ENCODE data around the gene RASAL2. TPM values are rescaled to one million over a fixed set of nuclear protein-coding genes. Genes with fewer than 3 reads are reported as not detected.
A peak's percentile ranks its signal among the peaks of the same experiment; 100 is the strongest.

RASAL2 gene
- total RNA-seq, 2 donors from 2014 or later = 9.9 to 20.4 TPM

- intact Hi-C loops (cut with DNase I) = no loop called here
- no peaks in the 10 kb centered on the region for H3K36me3 ChIP-seq (replicated peaks in 1 of 2; ENCODE audit: insufficient read depth in 1 of 2, low read depth in 2 of 2)
- WGBS, 2 donors = 26 to 38% methylated on average over 9 of the region's 9 CpGs
- DNase-seq (peak; percentile 49 to 70 (median 60)), ATAC-seq (peak; percentile 77)
- peak overlapping the region in 3 of 4 donors; percentile 26 to 70 (median 65) for H3K27ac ChIP-seq
- no peak for TF ChIP-seq POLR2A (IDR thresholded peaks at IDR 0.05)
- TF ChIP-seq, protein P1, sequence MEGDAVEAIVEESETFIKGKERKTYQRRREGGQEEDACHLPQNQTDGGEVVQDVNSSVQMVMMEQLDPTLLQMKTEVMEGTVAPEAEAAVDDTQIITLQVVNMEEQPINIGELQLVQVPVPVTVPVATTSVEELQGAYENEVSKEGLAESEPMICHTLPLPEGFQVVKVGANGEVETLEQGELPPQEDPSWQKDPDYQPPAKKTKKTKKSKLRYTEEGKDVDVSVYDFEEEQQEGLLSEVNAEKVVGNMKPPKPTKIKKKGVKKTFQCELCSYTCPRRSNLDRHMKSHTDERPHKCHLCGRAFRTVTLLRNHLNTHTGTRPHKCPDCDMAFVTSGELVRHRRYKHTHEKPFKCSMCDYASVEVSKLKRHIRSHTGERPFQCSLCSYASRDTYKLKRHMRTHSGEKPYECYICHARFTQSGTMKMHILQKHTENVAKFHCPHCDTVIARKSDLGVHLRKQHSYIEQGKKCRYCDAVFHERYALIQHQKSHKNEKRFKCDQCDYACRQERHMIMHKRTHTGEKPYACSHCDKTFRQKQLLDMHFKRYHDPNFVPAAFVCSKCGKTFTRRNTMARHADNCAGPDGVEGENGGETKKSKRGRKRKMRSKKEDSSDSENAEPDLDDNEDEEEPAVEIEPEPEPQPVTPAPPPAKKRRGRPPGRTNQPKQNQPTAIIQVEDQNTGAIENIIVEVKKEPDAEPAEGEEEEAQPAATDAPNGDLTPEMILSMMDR (IDR thresholded peaks at IDR 0.05) = no peak
- no peaks in the 10 kb centered on the region for H3K9me3 ChIP-seq
- peaks cover 21% of the 10 kb centered on the region for H3K4me1 ChIP-seq
- no peak overlapping the region for H3K4me3 ChIP-seq
- no peaks in the 10 kb centered on the region for H3K27me3 ChIP-seq
These were observed 32.9 kb upstream of the RASAL2 start for GRCh38 chr1:178060789-178061556.

GRCh38 chr1:178061620-178062019, 32.3 kb upstream of the RASAL2 start:
- Histone ChIP-seq H3K4me1 (peaks cover 21% of the 10 kb centered on the region), H3K36me3 (replicated peaks in 1 of 2; ENCODE audit: insufficient read depth in 1 of 2, low read depth in 2 of 2) (no peaks in the 10 kb centered on the region), H3K27ac (peak overlapping the region in 3 of 4 donors; percentile 26 to 70 (median 65)), H3K9me3 (no peaks in the 10 kb centered on the region), H3K4me3 (no peak overlapping the region), H3K27me3 (no peaks in the 10 kb centered on the region)
- intact Hi-C loops (cut with DNase I) = no loop called here
- no peak for DNase-seq
- 38 to 39% methylated on average over 1 of the region's 1 CpG for WGBS, 2 donors
- TF ChIP-seq, protein P1 (IDR thresholded peaks at IDR 0.05) = no peak
- TF ChIP-seq POLR2A (IDR thresholded peaks at IDR 0.05) = no peak
- ATAC-seq = no peak

DNA sequence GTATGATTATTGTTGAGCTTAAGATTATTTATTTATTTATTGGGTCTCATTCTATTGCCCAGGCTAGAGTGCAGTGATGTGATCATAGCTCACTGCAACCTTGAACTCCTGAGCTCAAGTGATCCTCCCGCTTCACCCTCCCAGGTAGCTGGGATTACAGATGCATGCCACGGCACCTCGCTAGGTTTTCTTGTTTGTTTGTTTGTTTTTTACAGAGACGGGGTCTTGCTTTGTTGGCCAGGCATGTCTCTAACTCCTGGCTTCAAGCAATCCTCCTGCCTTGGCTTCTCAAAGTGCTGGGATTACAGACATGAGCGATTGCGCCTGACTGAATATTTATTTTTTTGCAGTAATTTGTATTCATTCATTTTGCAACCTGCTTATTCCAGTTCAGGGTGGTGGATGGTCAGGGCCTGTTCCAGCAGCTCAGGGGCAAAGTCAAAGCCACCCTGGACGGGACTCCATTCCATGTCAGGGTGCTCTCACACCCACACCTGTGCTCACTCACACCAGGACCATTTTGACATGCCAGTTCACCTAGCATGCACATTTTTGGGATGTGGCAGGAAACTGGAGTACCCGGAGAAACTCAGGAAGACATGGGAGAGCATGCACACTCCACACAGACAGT, 29.6 kb upstream of the RASAL2 start:
- DNase-seq (no peak), ATAC-seq (no peak)
- intact Hi-C loops (cut with DNase I) = no loop called here
- Histone ChIP-seq H3K36me3 (replicated peaks in 1 of 2; ENCODE audit: insufficient read depth in 1 of 2, low read depth in 2 of 2) (no peaks in the 10 kb centered on the region), H3K4me1 (peaks cover 21% of the 10 kb centered on the region), H3K27me3 (no peaks in the 10 kb centered on the region), H3K27ac (no peak overlapping the region), H3K4me3 (no peak overlapping the region), H3K9me3 (no peaks in the 10 kb centered on the region)
- TF ChIP-seq POLR2A (IDR thresholded peaks at IDR 0.05) = no peak
- TF ChIP-seq, protein P1 (IDR thresholded peaks at IDR 0.05) = no peak
- WGBS, 2 donors = 80 to 85% methylated on average over 8 of the region's 8 CpGs

DNA sequence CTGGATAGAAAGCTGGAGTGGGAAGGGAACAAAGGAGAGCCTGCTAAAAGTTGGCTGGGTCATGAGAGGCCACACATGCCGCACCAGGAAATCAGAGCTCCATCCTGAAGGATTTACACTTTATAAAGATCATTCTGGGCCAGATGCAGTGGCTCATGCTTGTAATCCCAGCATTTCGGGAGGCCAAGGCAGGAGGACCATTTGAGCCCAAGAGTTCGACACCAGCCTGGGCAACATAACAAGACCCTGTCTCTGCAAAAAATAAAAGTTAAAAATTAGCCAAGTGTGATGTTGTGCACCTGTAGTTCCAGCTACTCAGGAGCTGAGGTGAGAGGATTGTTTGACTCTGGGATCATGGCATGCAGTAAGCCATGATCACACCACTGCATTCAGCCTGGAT, 28.7 kb upstream of the RASAL2 start:
- Histone ChIP-seq H3K27me3 (no peaks in the 10 kb centered on the region), H3K4me3 (no peak overlapping the region), H3K27ac (no peak overlapping the region), H3K9me3 (no peaks in the 10 kb centered on the region), H3K4me1 (peaks cover 17% of the 10 kb centered on the region), H3K36me3 (replicated peaks in 1 of 2; ENCODE audit: insufficient read depth in 1 of 2, low read depth in 2 of 2) (no peaks in the 10 kb centered on the region)
- intact Hi-C loops (cut with DNase I) = no loop called here
- ATAC-seq (no peak), DNase-seq (no peak)
- WGBS, 2 donors = 87 to 95% methylated on average over 3 of the region's 3 CpGs
- TF ChIP-seq, protein P1 (IDR thresholded peaks at IDR 0.05) = no peak
- no peak for TF ChIP-seq POLR2A (IDR thresholded peaks at IDR 0.05)
